GM12892 (cell line): Measurements from ENCODE around the gene NAV2.

Experiments
- DNase-seq: peaks from one replicate; pipeline ENCODE4 v3.0.0; 2011; ENCODE audit not compliant: insufficient read length
- FAIRE-seq: peaks from 2 replicates; lab custom pipeline; 2011; peaks lifted over from hg19 to GRCh38; lab: Jason Lieb, UNC
- POLR2A ChIP-seq: IDR thresholded peaks from 2 replicates; pipeline ENCODE4 v1.6.1; 2011; ENCODE audit warnings: low read depth, low read length, control low read depth
- POLR2AphosphoS5 ChIP-seq: IDR thresholded peaks from 2 replicates; pipeline ENCODE4 v1.6.1; 2011; ENCODE audit warnings: low read depth, low read length, control low read depth
- TAF1 ChIP-seq: IDR thresholded peaks from 2 replicates; pipeline ENCODE4 v1.6.1; 2011; ENCODE audit warnings: low read depth, mild to moderate bottlenecking, control low read depth, low read length, borderline replicate concordance

The NAV2 gene

GRCh38 chr11:20050551-20051333 lies 338.1 kb downstream of the NAV2 start:
- DNase-seq (no peak), FAIRE-seq (no peak)
- no peak for TF ChIP-seq TAF1
- no peak for TF ChIP-seq POLR2AphosphoS5
- TF ChIP-seq POLR2A, result no peak

- no peak for TF ChIP-seq TAF1
- no peak for TF ChIP-seq POLR2AphosphoS5
- no peak for TF ChIP-seq POLR2A
- FAIRE-seq, result no peak
- DNase-seq, result no peak
Observed at GRCh38 chr11:20051469-20052399, 339.1 kb downstream of the NAV2 start.

- no peak for DNase-seq
- no peak for FAIRE-seq
- TF ChIP-seq POLR2A, result no peak
- TF ChIP-seq TAF1, result no peak
- no peak for TF ChIP-seq POLR2AphosphoS5
Observed at GRCh38 chr11:20053572-20053971, 340.9 kb downstream of the NAV2 start.

GRCh38 chr11:20054584-20054983 lies 341.9 kb downstream of the NAV2 start:
- FAIRE-seq (no peak), DNase-seq (no peak)
- TF ChIP-seq POLR2AphosphoS5, result no peak
- TF ChIP-seq TAF1, result no peak
- no peak for TF ChIP-seq POLR2A

GRCh38 chr11:20055312-20055711 lies 342.7 kb downstream of the NAV2 start:
- DNase-seq, result no peak
- TF ChIP-seq POLR2A (no peak), TAF1 (no peak), POLR2AphosphoS5 (no peak)
- no peak for FAIRE-seq

- FAIRE-seq (no peak), DNase-seq (no peak)
- TF ChIP-seq POLR2AphosphoS5 (no peak), POLR2A (no peak), TAF1 (no peak)
Observed at GRCh38 chr11:20056109-20056949, 343.7 kb downstream of the NAV2 start.

GRCh38 chr11:20056950-20057943 lies 344.6 kb downstream of the NAV2 start:
- FAIRE-seq (no peak), DNase-seq (no peak)
- TF ChIP-seq POLR2AphosphoS5 (no peak), POLR2A (no peak), TAF1 (no peak)

GRCh38 chr11:20058749-20059458 lies 346.3 kb downstream of the NAV2 start:
- DNase-seq (no peak), FAIRE-seq (no peak)
- TF ChIP-seq TAF1, result no peak

GRCh38 chr11:20059587-20060021 lies 347.0 kb downstream of the NAV2 start:
- no peak for FAIRE-seq
- TF ChIP-seq POLR2AphosphoS5, result no peak
- no peak for TF ChIP-seq POLR2A
- TF ChIP-seq TAF1, result no peak
- no peak for DNase-seq

GRCh38 chr11:20060181-20060580 lies 347.5 kb downstream of the NAV2 start:
- DNase-seq, result no peak
- FAIRE-seq, result no peak
- TF ChIP-seq POLR2A, result no peak
- no peak for TF ChIP-seq TAF1
- no peak for TF ChIP-seq POLR2AphosphoS5
